HG02610 (cell line): ENCODE measurements around the gene RAB43.

Experiments used
- ATAC-seq: cut with Tn5 transposase; IDR thresholded peaks from one replicate; pipeline ENCODE4 v1.9.1; 2021; ENCODE audit warnings: mild to moderate bottlenecking, moderate library complexity; ENCODE audit not compliant: unreplicated experiment

RAB43 gene

GRCh38 chr3:129039271-129040038 lies 82.1 kb downstream of the RAB43 start:
- ATAC-seq: no peak

DNA sequence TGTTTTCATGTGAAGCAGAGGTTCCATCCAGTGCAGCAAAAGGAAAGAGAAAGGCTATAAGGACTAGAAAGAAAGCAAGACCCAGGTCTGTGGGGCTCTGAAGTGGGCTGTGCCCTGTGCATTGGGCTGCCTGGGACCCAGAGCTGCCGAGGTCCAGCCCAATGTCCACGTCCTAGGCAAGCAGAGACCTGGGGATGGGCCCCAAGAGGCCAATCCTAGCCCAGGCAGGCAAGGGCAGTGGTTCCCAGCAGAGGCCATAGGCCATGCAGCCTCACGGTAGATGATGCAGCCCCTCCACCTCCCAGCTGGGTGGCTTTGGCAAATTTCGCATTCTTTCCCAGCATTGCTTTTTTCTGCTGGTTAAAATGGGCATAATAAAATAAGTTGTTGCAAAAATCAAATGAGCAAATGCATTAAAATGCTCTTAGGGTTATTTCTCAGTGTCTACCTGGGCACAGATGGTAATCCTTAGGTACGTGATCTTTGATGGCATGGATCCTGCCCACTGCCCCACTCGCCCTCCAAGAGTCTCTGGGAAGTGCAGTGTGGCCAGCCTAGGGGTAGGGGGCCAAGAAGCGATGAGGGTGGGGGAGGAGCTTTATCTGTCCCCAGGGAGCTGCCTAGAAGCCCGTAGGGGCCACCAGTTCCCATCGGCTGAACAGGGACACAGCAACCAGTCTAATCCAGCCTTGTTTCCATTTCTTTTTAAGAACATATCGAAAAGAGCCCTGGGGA lies 83.3 kb downstream of the RAB43 start:
- ATAC-seq: no peak
